Measurements from ENCODE around the gene WDR62. TPM values are rescaled to one million over a fixed set of nuclear protein-coding genes. Genes with fewer than 3 reads are reported as not detected.

WDR62 gene
- total RNA-seq, 1 donor: 7.8 TPM

GRCh38 chr19:36142496-36142895 lies 87.8 kb downstream of the WDR62 start:
- no peak for DNase-seq (ENCODE audit: low read depth)
- no peak for TF ChIP-seq CTCF (IDR thresholded peaks at IDR 0.05; ENCODE audit: insufficient read depth, low read depth, low read length)
- H3K4me3 ChIP-seq (ENCODE audit: low read depth, low read length): no peak overlapping the region

- H3K4me3 ChIP-seq (ENCODE audit: low read depth, low read length): no peak overlapping the region
- TF ChIP-seq CTCF (IDR thresholded peaks at IDR 0.05; ENCODE audit: insufficient read depth, low read depth, low read length): no peak
- DNase-seq (ENCODE audit: low read depth): no peak
Measured at GRCh38 chr19:36144624-36145023, 89.9 kb downstream of the WDR62 start.

- TF ChIP-seq CTCF (IDR thresholded peaks at IDR 0.05; ENCODE audit: insufficient read depth, low read depth, low read length): no peak
Measured at GRCh38 chr19:36149673-36150406, 95.1 kb downstream of the WDR62 start.

GRCh38 chr19:36150586-36150985 lies 95.9 kb downstream of the WDR62 start:
- no peak overlapping the region for H3K4me3 ChIP-seq (ENCODE audit: low read depth, low read length)
- DNase-seq (ENCODE audit: low read depth): no peak
- no peak for TF ChIP-seq CTCF (IDR thresholded peaks at IDR 0.05; ENCODE audit: insufficient read depth, low read depth, low read length)

More at GRCh38 chr19:36149673-36150406, 95.1 kb downstream of the WDR62 start:
- DNase-seq (ENCODE audit: low read depth): no peak
- no peak overlapping the region for H3K4me3 ChIP-seq (ENCODE audit: low read depth, low read length)

- peak; percentile 24 for DNase-seq (ENCODE audit: low read depth)
- H3K4me3 ChIP-seq (ENCODE audit: low read depth, low read length): peak overlapping the region; percentile 64
- no peak for TF ChIP-seq CTCF (IDR thresholded peaks at IDR 0.05; ENCODE audit: insufficient read depth, low read depth, low read length)
Measured at GRCh38 chr19:36151144-36152018, 96.7 kb downstream of the WDR62 start.

- DNase-seq (ENCODE audit: low read depth): no peak
- H3K4me3 ChIP-seq (ENCODE audit: low read depth, low read length): peak overlapping the region; percentile 64
- no peak for TF ChIP-seq CTCF (IDR thresholded peaks at IDR 0.05; ENCODE audit: insufficient read depth, low read depth, low read length)
Measured at GRCh38 chr19:36152019-36152351, 97.3 kb downstream of the WDR62 start.

All from fibroblast of villous mesenchyme (primary cell).